ENCODE measurements around the gene CDH2. TPM values are rescaled to one million over a fixed set of nuclear protein-coding genes. Genes with fewer than 3 reads are reported as not detected.

The CDH2 gene
- total RNA-seq, 1 donor from 2014 or later = 1.8 TPM

DNA sequence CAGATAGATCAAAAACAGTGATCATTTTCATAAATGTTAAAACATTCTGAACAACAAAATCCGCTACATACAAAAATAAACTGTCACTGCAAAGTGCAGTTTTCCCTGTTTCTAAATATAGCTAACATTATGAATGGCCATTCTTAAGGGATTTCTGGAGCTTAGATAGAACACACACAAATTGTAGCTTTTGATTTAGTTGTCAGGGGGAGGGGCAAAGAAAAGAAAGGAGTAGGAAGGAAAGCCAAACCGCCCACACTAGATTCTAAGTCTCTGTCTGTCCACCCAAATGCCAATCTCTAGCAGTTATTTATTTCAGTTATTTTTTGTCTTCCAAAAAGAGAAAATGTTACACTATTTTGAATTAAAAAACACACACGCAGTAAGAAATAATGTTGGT is 182.4 kb downstream of the CDH2 start:
- DNase-seq = no peak
- Histone ChIP-seq H3K4me1 (no peaks in the 10 kb centered on the region), H3K4me3 (no peak overlapping the region), H3K9me3 (no peaks in the 10 kb centered on the region), H3K36me3 (no peaks in the 10 kb centered on the region), H3K27ac (no peak overlapping the region), H3K27me3 (no peaks in the 10 kb centered on the region)
- no peak for TF ChIP-seq CTCF (IDR thresholded peaks at IDR 0.05)
- no peak for ATAC-seq
- intact Hi-C loops (cut with DNase I) = no loop called here

GRCh38 chr18:27991391-27991790 is 185.5 kb downstream of the CDH2 start:
- intact Hi-C loops (cut with DNase I) = no loop called here
- ATAC-seq (no peak), DNase-seq (no peak)
- Histone ChIP-seq H3K4me3 (no peak overlapping the region), H3K4me1 (no peaks in the 10 kb centered on the region), H3K27ac (no peak overlapping the region), H3K9me3 (no peaks in the 10 kb centered on the region), H3K36me3 (no peaks in the 10 kb centered on the region), H3K27me3 (no peaks in the 10 kb centered on the region)
- TF ChIP-seq CTCF (IDR thresholded peaks at IDR 0.05) = no peak

GRCh38 chr18:27985832-27986231 is 191.1 kb downstream of the CDH2 start:
- TF ChIP-seq CTCF (IDR thresholded peaks at IDR 0.05) = no peak
- Histone ChIP-seq H3K4me3 (no peak overlapping the region), H3K4me1 (no peaks in the 10 kb centered on the region), H3K27me3 (no peaks in the 10 kb centered on the region), H3K9me3 (no peaks in the 10 kb centered on the region), H3K36me3 (no peaks in the 10 kb centered on the region), H3K27ac (no peak overlapping the region)
- intact Hi-C loops (cut with DNase I) = no loop called here
- DNase-seq = no peak
- no peak for ATAC-seq

DNA sequence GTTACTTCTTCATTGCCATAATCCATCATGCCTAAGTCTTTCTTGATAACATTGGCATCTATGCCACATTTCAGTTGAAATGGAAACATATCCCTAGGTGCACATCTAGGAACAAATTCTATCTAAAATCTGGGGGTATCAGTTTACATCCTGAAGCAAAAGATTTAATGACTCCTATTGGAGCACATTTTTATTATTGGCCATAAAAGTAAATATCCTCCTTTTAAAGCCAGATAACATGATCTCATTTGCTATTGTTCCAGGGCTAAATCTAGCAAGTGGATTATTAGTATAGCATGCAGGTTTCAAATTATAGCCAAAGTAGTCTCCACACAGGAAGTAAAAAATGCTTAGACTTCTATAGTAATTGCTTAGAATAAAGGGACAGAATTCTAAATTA is 193.2 kb downstream of the CDH2 start:
- Histone ChIP-seq H3K36me3 (no peaks in the 10 kb centered on the region), H3K4me1 (no peaks in the 10 kb centered on the region), H3K27ac (no peak overlapping the region), H3K4me3 (no peak overlapping the region), H3K27me3 (no peaks in the 10 kb centered on the region), H3K9me3 (no peaks in the 10 kb centered on the region)
- DNase-seq (no peak), ATAC-seq (no peak)
- intact Hi-C loops (cut with DNase I) = no loop called here
- TF ChIP-seq CTCF (IDR thresholded peaks at IDR 0.05) = no peak

- DNase-seq (no peak), ATAC-seq (no peak)
- H3K27me3 ChIP-seq = no peaks in the 10 kb centered on the region
- H3K27ac ChIP-seq = no peak overlapping the region
- no peak for TF ChIP-seq CTCF (IDR thresholded peaks at IDR 0.05)
- H3K4me3 ChIP-seq = no peak overlapping the region
- intact Hi-C loops (cut with DNase I) = no loop called here
- H3K4me1 ChIP-seq = no peaks in the 10 kb centered on the region
- no peaks in the 10 kb centered on the region for H3K36me3 ChIP-seq
- no peaks in the 10 kb centered on the region for H3K9me3 ChIP-seq
Measured at GRCh38 chr18:27976806-27977408, 200.0 kb downstream of the CDH2 start.

DNA sequence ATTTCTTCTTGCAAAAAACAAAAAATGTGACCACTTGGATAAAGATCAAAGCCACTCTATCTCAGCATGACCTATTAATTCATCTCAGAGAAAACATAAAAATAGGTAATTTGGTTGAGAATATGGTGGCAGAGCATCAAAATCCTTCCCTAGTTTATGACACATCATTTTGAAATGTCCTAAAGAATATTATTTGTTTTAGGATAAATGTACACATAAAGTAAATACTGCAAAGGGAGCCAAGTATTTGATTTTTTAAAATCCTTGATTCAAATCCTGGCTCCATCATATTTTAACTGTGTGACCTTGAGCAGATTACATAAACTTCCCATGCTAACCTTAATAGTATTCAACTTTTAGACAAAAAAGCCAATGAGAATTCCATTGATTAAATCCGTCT is 206.6 kb downstream of the CDH2 start:
- Histone ChIP-seq H3K36me3 (no peaks in the 10 kb centered on the region), H3K27ac (no peak overlapping the region), H3K4me1 (no peaks in the 10 kb centered on the region), H3K4me3 (no peak overlapping the region), H3K9me3 (no peaks in the 10 kb centered on the region), H3K27me3 (no peaks in the 10 kb centered on the region)
- no peak for ATAC-seq
- no peak for TF ChIP-seq CTCF (IDR thresholded peaks at IDR 0.05)
- intact Hi-C loops (cut with DNase I) = no loop called here
- no peak for DNase-seq

Measured in upper lobe of right lung (tissue), 1 donor.